CD14-positive monocyte (primary cell): ENCODE results near the gene MASP2. TPM values are rescaled to one million over a fixed set of nuclear protein-coding genes. Genes with fewer than 3 reads are reported as not detected.
A peak's percentile ranks its signal among the peaks of the same experiment; 100 is the strongest.

Experiments
- DNase-seq, 3 donors: peaks; one replicate each; pipeline ENCODE4 v3.0.0-alpha.2; 2011 to 2022
- H2AFZ ChIP-seq: 2 replicates; pipeline ENCODE4 v1.6.0; 2012; ENCODE audit warnings: mild to moderate bottlenecking, low read depth, low read length, inconsistent platforms; ENCODE audit not compliant: insufficient read depth, poor library complexity, severe bottlenecking
- H3K27ac ChIP-seq, 2 donors: 1 replicate in 1 of 2; 2 replicates in 1 of 2; pipeline ENCODE4 v1.5.1; 2012 to 2013; ENCODE audit warnings: low read length in 2 of 2, control low read depth in 1 of 2, inconsistent platforms in 1 of 2, low read depth in 1 of 2, mild to moderate bottlenecking in 1 of 2
- H3K27me3 ChIP-seq, 2 donors: one replicate each; pipeline versions ENCODE4 v1.6.0 to v1.6.1; 2011 to 2013; ENCODE audit warnings: low read length in 2 of 2; ENCODE audit not compliant: control insufficient read depth in 2 of 2, insufficient read depth in 2 of 2
- H3K36me3 ChIP-seq, 2 donors: replicated peaks in 1 of 2; 1 replicate in 1 of 2; 2 replicates in 1 of 2; pipeline versions ENCODE4 v1.5.1 to v1.6.1; 2012 to 2013; ENCODE audit warnings: low read length in 2 of 2, control low read depth in 1 of 2, inconsistent platforms in 1 of 2, mild to moderate bottlenecking in 1 of 2; ENCODE audit not compliant: insufficient read depth in 2 of 2, control insufficient read depth in 1 of 2
- H3K4me1 ChIP-seq, 2 donors: 1 replicate in 1 of 2; 2 replicates in 1 of 2; pipeline versions ENCODE4 v1.5.1 to v1.6.1; 2012 to 2013; ENCODE audit warnings: low read length in 2 of 2, control low read depth in 1 of 2, inconsistent platforms in 1 of 2, mild to moderate bottlenecking in 1 of 2, moderate library complexity in 1 of 2; ENCODE audit not compliant: insufficient read depth in 2 of 2, control insufficient read depth in 1 of 2
- H3K4me2 ChIP-seq: replicated peaks from 2 replicates; pipeline ENCODE3; 2012; ENCODE audit warnings: low read length, moderate library complexity, mild to moderate bottlenecking; ENCODE audit not compliant: poor library complexity, severe bottlenecking; ENCODE audit errors: extremely low read depth
- H3K4me3 ChIP-seq, 3 experiments: fragments of 200-600 bp in 1 of 3; sonication (generic) in 1 of 3; replicated peaks in 1 of 3; 1 replicate in 2 of 3; 2 replicates in 1 of 3; pipeline ENCODE4 v1.5.1; 2011 to 2013; ENCODE audit warnings: low read length in 3 of 3, mild to moderate bottlenecking in 3 of 3, control low read depth in 2 of 3, low read depth in 2 of 3, inconsistent platforms in 1 of 3, moderate library complexity in 1 of 3
- H3K79me2 ChIP-seq: 2 replicates; pipeline ENCODE4 v1.6.0; 2012; ENCODE audit warnings: mild to moderate bottlenecking, control low read depth, inconsistent platforms, low read length, moderate library complexity; ENCODE audit not compliant: insufficient read depth
- H3K9ac ChIP-seq: 2 replicates; pipeline ENCODE4 v1.6.0; 2017; ENCODE audit warnings: low read length, mild to moderate bottlenecking; ENCODE audit not compliant: insufficient read depth, poor library complexity, severe bottlenecking
- H3K9me3 ChIP-seq, 2 donors: replicated peaks in 1 of 2; 1 replicate in 1 of 2; 2 replicates in 1 of 2; pipeline versions ENCODE4 v1.5.1 to v1.6.1; 2012 to 2013; ENCODE audit warnings: low read length in 2 of 2, control low read depth in 1 of 2; ENCODE audit not compliant: control insufficient read depth in 1 of 2, insufficient read depth in 1 of 2
- H4K20me1 ChIP-seq: 2 replicates; pipeline ENCODE4 v1.6.0; 2012; ENCODE audit warnings: mild to moderate bottlenecking, low read length, control low read depth, moderate library complexity; ENCODE audit not compliant: insufficient read depth
- H3K27ac Mint-ChIP-seq, 7 donors: one replicate each; pipeline ENCODE4 v1.8.0; 2020; ENCODE audit warnings: mild to moderate bottlenecking in 7 of 7, mixed read lengths in 7 of 7, moderate library complexity in 6 of 7, inconsistent platforms in 2 of 7
- H3K27me3 Mint-ChIP-seq, 3 donors: one replicate each; pipeline ENCODE4 v1.8.0; 2021 to 2022; ENCODE audit warnings: low read depth in 3 of 3, mild to moderate bottlenecking in 3 of 3, mixed read lengths in 3 of 3, moderate library complexity in 3 of 3, inconsistent platforms in 1 of 3
- H3K36me3 Mint-ChIP-seq, 2 donors: one replicate each; pipeline ENCODE4 v1.8.0; 2020; ENCODE audit warnings: mixed read lengths in 2 of 2, inconsistent platforms in 1 of 2, mild to moderate bottlenecking in 1 of 2
- H3K4me1 Mint-ChIP-seq: one replicate; pipeline ENCODE4 v1.8.0; 2020; ENCODE audit warnings: mild to moderate bottlenecking, mixed read lengths
- H3K4me3 Mint-ChIP-seq, 2 donors: one replicate each; pipeline ENCODE4 v1.8.0; 2020; ENCODE audit warnings: mild to moderate bottlenecking in 2 of 2, mixed read lengths in 2 of 2, moderate library complexity in 1 of 2
- H3K9me3 Mint-ChIP-seq, 7 donors: one replicate each; pipeline ENCODE4 v1.8.0; 2020 to 2022; ENCODE audit warnings: mixed read lengths in 7 of 7, mild to moderate bottlenecking in 6 of 7, moderate library complexity in 6 of 7, inconsistent platforms in 2 of 7
- WGBS: methylation state at CpG from one replicate; pipeline ENCODE4 v1.1.5; 2013; ENCODE audit warnings: missing lambda C conversion rate; ENCODE audit not compliant: insufficient coverage; 5-methylcytosine and 5-hydroxymethylcytosine counted together
- intact Hi-C, 2 donors: fragments of 100-400 bp; cut with micrococcal nuclease; formaldehyde crosslinking; loops; one replicate each; pipeline versions ENCODE4 v1.15.0 to v1.15.1; 2023
- polyA plus RNA-seq, 3 donors: library from polyadenylated mRNA; depleted of rRNA in 1 of 3; unstranded in 2 of 3; stranded (reverse) in 1 of 3; fragments of 300-500 nt in 2 of 3; fragments of >200 nt in 1 of 3; fragmentation: Illumina TruSeq in 2 of 3; gene quantifications; 1 replicate in 2 of 3; 2 replicates in 1 of 3; pipeline ENCODE4 v1.2.3, GENCODE V29; 2012 to 2021
- TF ChIP-seq, protein P1 (sequence below): fragments of 200-600 bp; IDR thresholded peaks from one replicate; pipeline ENCODE4 v1.8.0; 2022; ENCODE audit warnings: antibody characterized with exemption, mild to moderate bottlenecking

Gene MASP2
- polyA plus RNA-seq, 3 donors = not detected

DNA sequence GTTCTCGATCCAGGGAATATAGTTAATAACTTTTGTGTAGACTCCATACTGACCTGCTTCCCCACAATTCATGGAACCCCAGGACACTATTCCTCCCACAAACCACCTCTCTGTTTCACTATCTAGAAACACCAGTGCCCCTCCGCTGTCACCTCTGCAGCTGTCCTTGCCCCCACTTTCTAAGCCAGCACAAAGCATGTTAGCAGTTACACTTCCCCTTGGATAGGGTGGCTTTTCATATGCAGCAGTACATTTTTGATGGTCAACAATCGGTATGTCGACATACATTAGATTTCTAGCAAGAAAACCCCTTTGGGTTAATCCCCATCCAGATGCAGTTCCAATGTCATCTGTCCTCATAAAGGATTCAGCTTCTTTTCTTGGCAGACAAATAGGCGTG is 20.1 kb downstream of the MASP2 start:
- WGBS = 100% methylated on average over 3 of the region's 5 CpGs
- H3K9ac ChIP-seq = no peak overlapping the region
- peaks cover 58 to 71% of the 10 kb centered on the region in 2 donors for H3K36me3 ChIP-seq
- H2AFZ ChIP-seq = no peak overlapping the region
- Mint-ChIP-seq H3K4me1 (no peaks in the 10 kb centered on the region), H3K36me3 (peaks cover 60 to 74% of the 10 kb centered on the region in 2 donors), H3K27ac (peak overlapping the region in 3 of 7 donors; percentile 7 to 54 (median 51)), H3K9me3 (no peaks in the 10 kb centered on the region), H3K27me3 (peaks cover 0 to 4% (median 1%) of the 10 kb centered on the region in 3 donors), H3K4me3 (no peak overlapping the region)
- H3K27ac ChIP-seq = no peak overlapping the region
- H3K4me1 ChIP-seq = no peaks in the 10 kb centered on the region
- no peak for DNase-seq
- TF ChIP-seq, protein P1, sequence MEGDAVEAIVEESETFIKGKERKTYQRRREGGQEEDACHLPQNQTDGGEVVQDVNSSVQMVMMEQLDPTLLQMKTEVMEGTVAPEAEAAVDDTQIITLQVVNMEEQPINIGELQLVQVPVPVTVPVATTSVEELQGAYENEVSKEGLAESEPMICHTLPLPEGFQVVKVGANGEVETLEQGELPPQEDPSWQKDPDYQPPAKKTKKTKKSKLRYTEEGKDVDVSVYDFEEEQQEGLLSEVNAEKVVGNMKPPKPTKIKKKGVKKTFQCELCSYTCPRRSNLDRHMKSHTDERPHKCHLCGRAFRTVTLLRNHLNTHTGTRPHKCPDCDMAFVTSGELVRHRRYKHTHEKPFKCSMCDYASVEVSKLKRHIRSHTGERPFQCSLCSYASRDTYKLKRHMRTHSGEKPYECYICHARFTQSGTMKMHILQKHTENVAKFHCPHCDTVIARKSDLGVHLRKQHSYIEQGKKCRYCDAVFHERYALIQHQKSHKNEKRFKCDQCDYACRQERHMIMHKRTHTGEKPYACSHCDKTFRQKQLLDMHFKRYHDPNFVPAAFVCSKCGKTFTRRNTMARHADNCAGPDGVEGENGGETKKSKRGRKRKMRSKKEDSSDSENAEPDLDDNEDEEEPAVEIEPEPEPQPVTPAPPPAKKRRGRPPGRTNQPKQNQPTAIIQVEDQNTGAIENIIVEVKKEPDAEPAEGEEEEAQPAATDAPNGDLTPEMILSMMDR = no peak
- H3K27me3 ChIP-seq = no peaks in the 10 kb centered on the region
- H3K9me3 ChIP-seq = no peaks in the 10 kb centered on the region
- no peaks in the 10 kb centered on the region for H3K79me2 ChIP-seq
- H3K4me2 ChIP-seq = no peak overlapping the region
- peaks cover 65% of the 10 kb centered on the region for H4K20me1 ChIP-seq
- intact Hi-C loops = no loop called here
- no peak overlapping the region for H3K4me3 ChIP-seq

DNA sequence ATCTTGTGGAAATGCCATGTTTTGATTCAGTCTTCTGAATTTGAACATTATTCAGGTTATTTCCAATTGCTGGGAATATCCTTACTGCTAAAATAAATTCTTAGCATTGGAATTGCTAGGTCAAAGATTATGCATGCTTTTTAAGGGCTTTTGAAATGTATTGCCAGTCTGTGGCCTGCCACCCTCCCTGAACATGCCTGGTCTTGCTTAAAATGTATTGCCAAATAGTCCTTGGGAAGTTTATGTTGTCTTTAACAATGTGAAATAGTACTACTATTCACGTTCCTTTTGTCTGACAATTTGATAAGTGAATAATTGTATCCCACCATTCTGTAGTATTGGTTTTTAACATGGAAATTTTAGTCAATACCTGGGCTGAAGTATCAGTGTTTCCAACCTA is 21.0 kb downstream of the MASP2 start:
- DNase-seq = no peak
- H3K36me3 ChIP-seq = peaks cover 66 to 80% of the 10 kb centered on the region in 2 donors
- no peaks in the 10 kb centered on the region for H3K9me3 Mint-ChIP-seq
- peaks cover 0 to 4% (median 0%) of the 10 kb centered on the region in 3 donors for H3K27me3 Mint-ChIP-seq
- H3K4me1 ChIP-seq = no peaks in the 10 kb centered on the region
- no peak overlapping the region for H2AFZ ChIP-seq
- H3K27ac Mint-ChIP-seq = no peak overlapping the region
- no peaks in the 10 kb centered on the region for H3K9me3 ChIP-seq
- H3K4me3 ChIP-seq = no peak overlapping the region
- H3K4me1 Mint-ChIP-seq = no peaks in the 10 kb centered on the region
- TF ChIP-seq, protein P1 = no peak
- H3K27me3 ChIP-seq = no peaks in the 10 kb centered on the region
- intact Hi-C loops = no loop called here
- H3K36me3 Mint-ChIP-seq = peaks cover 68 to 82% of the 10 kb centered on the region in 2 donors
- H3K79me2 ChIP-seq = no peaks in the 10 kb centered on the region
- no peak overlapping the region for H3K27ac ChIP-seq
- no peak overlapping the region for H3K4me3 Mint-ChIP-seq
- no CpG with 5 or more reads among the region's 1 CpG for WGBS
- H4K20me1 ChIP-seq = peaks cover 74% of the 10 kb centered on the region
- H3K4me2 ChIP-seq = no peak overlapping the region
- no peak overlapping the region for H3K9ac ChIP-seq
